ENCODE results near the gene ROBO2. TPM values are rescaled to one million over a fixed set of nuclear protein-coding genes. Genes with fewer than 3 reads are reported as not detected.

The ROBO2 gene
- total RNA-seq, 1 donor from 2014 or later = 2.9 TPM

- no peak for DNase-seq (ENCODE audit: low read depth, low spot score)
Observed at GRCh38 chr3:77186728-77187127, 146.8 kb downstream of the ROBO2 start.

GRCh38 chr3:77188210-77188609 lies 148.3 kb downstream of the ROBO2 start:
- DNase-seq (ENCODE audit: low read depth, low spot score) = no peak

GRCh38 chr3:77189258-77189657 lies 149.4 kb downstream of the ROBO2 start:
- DNase-seq (ENCODE audit: low read depth, low spot score) = no peak

GRCh38 chr3:77189684-77190083 lies 149.8 kb downstream of the ROBO2 start:
- DNase-seq (ENCODE audit: low read depth, low spot score) = no peak

GRCh38 chr3:77190374-77190773 lies 150.5 kb downstream of the ROBO2 start:
- DNase-seq (ENCODE audit: low read depth, low spot score) = no peak

- no peak for DNase-seq (ENCODE audit: low read depth, low spot score)
Observed at GRCh38 chr3:77191014-77191413, 151.1 kb downstream of the ROBO2 start.

- DNase-seq (ENCODE audit: low read depth, low spot score) = no peak
Observed at GRCh38 chr3:77191640-77192039, 151.7 kb downstream of the ROBO2 start.

- DNase-seq (ENCODE audit: low read depth, low spot score) = no peak
Observed at GRCh38 chr3:77195766-77196545, 156.1 kb downstream of the ROBO2 start.

- no peak for DNase-seq (ENCODE audit: low read depth, low spot score)
Observed at GRCh38 chr3:77197408-77197807, 157.5 kb downstream of the ROBO2 start.

- DNase-seq (ENCODE audit: low read depth, low spot score) = no peak
Observed at GRCh38 chr3:77203851-77204250, 164.0 kb downstream of the ROBO2 start.

GRCh38 chr3:77204788-77205187 lies 164.9 kb downstream of the ROBO2 start:
- no peak for DNase-seq (ENCODE audit: low read depth, low spot score)

- no peak for DNase-seq (ENCODE audit: low read depth, low spot score)
Observed at GRCh38 chr3:77207753-77208152, 167.9 kb downstream of the ROBO2 start.

GRCh38 chr3:77222701-77223100 lies 182.8 kb downstream of the ROBO2 start:
- DNase-seq (ENCODE audit: low read depth, low spot score) = no peak

GRCh38 chr3:77227567-77227966 lies 187.7 kb downstream of the ROBO2 start:
- no peak for DNase-seq (ENCODE audit: low read depth, low spot score)

GRCh38 chr3:77232557-77232956 lies 192.7 kb downstream of the ROBO2 start:
- no peak for DNase-seq (ENCODE audit: low read depth, low spot score)

GRCh38 chr3:77234004-77234403 lies 194.1 kb downstream of the ROBO2 start:
- DNase-seq (ENCODE audit: low read depth, low spot score) = no peak

- DNase-seq (ENCODE audit: low read depth, low spot score) = no peak
Observed at GRCh38 chr3:77236118-77236517, 196.2 kb downstream of the ROBO2 start.

GRCh38 chr3:77240072-77240650 lies 200.3 kb downstream of the ROBO2 start:
- no peak for DNase-seq (ENCODE audit: low read depth, low spot score)

GRCh38 chr3:77242371-77242770 lies 202.5 kb downstream of the ROBO2 start:
- no peak for DNase-seq (ENCODE audit: low read depth, low spot score)

- DNase-seq (ENCODE audit: low read depth, low spot score) = no peak
Observed at GRCh38 chr3:77244981-77245380, 205.1 kb downstream of the ROBO2 start.

GRCh38 chr3:77247061-77247460 lies 207.2 kb downstream of the ROBO2 start:
- DNase-seq (ENCODE audit: low read depth, low spot score) = no peak

- no peak for DNase-seq (ENCODE audit: low read depth, low spot score)
Observed at GRCh38 chr3:77247817-77248216, 207.9 kb downstream of the ROBO2 start.

GRCh38 chr3:77248420-77248819 lies 208.5 kb downstream of the ROBO2 start:
- DNase-seq (ENCODE audit: low read depth, low spot score) = no peak

Data from pulmonary artery endothelial cell (primary cell).